ENCODE data around the gene MKNK2. TPM values are rescaled to one million over a fixed set of nuclear protein-coding genes. Genes with fewer than 3 reads are reported as not detected.

The MKNK2 gene
- total and polyA plus RNA-seq, 4 donors, result 107 to 333 (median 160) TPM

GRCh38 chr19:2050349-2050990 is 574 bp downstream of the MKNK2 start:
- whole genome bisulfite sequencing, 2 donors, result 0% methylated on average over 45 to 49 of the region's 49 CpGs
- peak overlapping the region; percentile 37 to 75 for H3K9ac ChIP-seq (ENCODE audit: insufficient read depth in 1 of 2, low read length in 2 of 2)

GRCh38 chr19:2049741-2050348 is 1.2 kb downstream of the MKNK2 start:
- Histone ChIP-seq H3K27ac (ENCODE audit: low read depth in 1 of 2, low read length in 1 of 2) (peak overlapping the region; percentile 82 to 96), H3K27me3 (ENCODE audit: control insufficient read depth in 3 of 3, insufficient read depth in 3 of 3, low read length in 2 of 3) (no peaks in the 10 kb centered on the region), H3K4me3 (peak overlapping the region; percentile 89), H3K4me1 (ENCODE audit: control insufficient read depth in 5 of 5, insufficient read depth in 5 of 5, low read length in 5 of 5) (peaks cover 10 to 59% (median 24%) of the 10 kb centered on the region in 5 donors), H3K9ac (ENCODE audit: insufficient read depth in 1 of 2, low read length in 2 of 2) (peak overlapping the region; percentile 37 to 75), H3K9me3 (ENCODE audit: control insufficient read depth in 4 of 4, insufficient read depth in 3 of 4, low read length in 3 of 4) (no peaks in the 10 kb centered on the region), H3K36me3 (ENCODE audit: control insufficient read depth in 4 of 4, insufficient read depth in 4 of 4, low read length in 4 of 4) (peaks cover 0 to 39% (median 8%) of the 10 kb centered on the region in 4 donors)
- ATAC-seq (ENCODE audit: insufficient read depth, low FRiP score), result peak; percentile 31
- no peak for TF ChIP-seq CTCF (IDR thresholded peaks at IDR 0.05; ENCODE audit: control extremely low read depth, extremely low read depth)
- peak; percentile 64 to 73 (median 64) for DNase-seq
- 0 to 1% methylated on average over 16 of the region's 16 CpGs for WGBS, 2 donors

More at GRCh38 chr19:2050349-2050990, 574 bp downstream of the MKNK2 start:
- ATAC-seq (ENCODE audit: insufficient read depth, low FRiP score) (peak; percentile 0), DNase-seq (no peak)
- H3K27ac ChIP-seq (ENCODE audit: low read depth in 1 of 2, low read length in 1 of 2), result peak overlapping the region; percentile 96
- no peaks in the 10 kb centered on the region for H3K27me3 ChIP-seq (ENCODE audit: control insufficient read depth in 3 of 3, insufficient read depth in 3 of 3, low read length in 2 of 3)
- H3K4me1 ChIP-seq (ENCODE audit: control insufficient read depth in 5 of 5, insufficient read depth in 5 of 5, low read length in 5 of 5), result peaks cover 11 to 53% (median 26%) of the 10 kb centered on the region in 5 donors
- peaks cover 0 to 32% (median 8%) of the 10 kb centered on the region in 4 donors for H3K36me3 ChIP-seq (ENCODE audit: control insufficient read depth in 4 of 4, insufficient read depth in 4 of 4, low read length in 4 of 4)
- H3K9me3 ChIP-seq (ENCODE audit: control insufficient read depth in 4 of 4, insufficient read depth in 3 of 4, low read length in 3 of 4), result no peaks in the 10 kb centered on the region
- peak overlapping the region; percentile 89 for H3K4me3 ChIP-seq
- no peak for TF ChIP-seq CTCF (IDR thresholded peaks at IDR 0.05; ENCODE audit: control extremely low read depth, extremely low read depth)

- Histone ChIP-seq H3K4me3 (peak overlapping the region; percentile 89), H3K36me3 (ENCODE audit: control insufficient read depth in 4 of 4, insufficient read depth in 4 of 4, low read length in 4 of 4) (peaks cover 0 to 46% (median 8%) of the 10 kb centered on the region in 4 donors), H3K9me3 (ENCODE audit: control insufficient read depth in 4 of 4, insufficient read depth in 3 of 4, low read length in 3 of 4) (no peaks in the 10 kb centered on the region), H3K27me3 (ENCODE audit: control insufficient read depth in 3 of 3, insufficient read depth in 3 of 3, low read length in 2 of 3) (no peaks in the 10 kb centered on the region), H3K4me1 (ENCODE audit: control insufficient read depth in 5 of 5, insufficient read depth in 5 of 5, low read length in 5 of 5) (peaks cover 10 to 63% (median 24%) of the 10 kb centered on the region in 5 donors), H3K27ac (ENCODE audit: low read depth in 1 of 2, low read length in 1 of 2) (peak overlapping the region; percentile 82 to 96), H3K9ac (ENCODE audit: insufficient read depth in 1 of 2, low read length in 2 of 2) (peak overlapping the region in 1 of 2 donors; percentile 75)
- DNase-seq (no peak), ATAC-seq (ENCODE audit: insufficient read depth, low FRiP score) (peak; percentile 0)
- TF ChIP-seq CTCF (IDR thresholded peaks at IDR 0.05; ENCODE audit: control extremely low read depth, extremely low read depth), result no peak
- WGBS, 2 donors, result 45 to 69% methylated on average over 27 of the region's 27 CpGs
Measured at GRCh38 chr19:2048959-2049740, 1.9 kb downstream of the MKNK2 start.
